ENCODE measurements around the gene ADAMTS2.

Gene ADAMTS2

GRCh38 chr5:179255527-179256327, 89.5 kb downstream of the ADAMTS2 start:
- H3K9ac ChIP-seq (ENCODE audit: low read depth, low read length): no peak overlapping the region
- ATAC-seq (ENCODE audit: insufficient read depth, low read depth) (no peak), DNase-seq (no peak)
- no peak overlapping the region for H3K4me3 ChIP-seq (ENCODE audit: low read depth in 1 of 2, low read length in 2 of 2)
- no peaks in the 10 kb centered on the region for H4K20me1 ChIP-seq (ENCODE audit: insufficient read depth, low read length)
- no peak overlapping the region for H3K4me2 ChIP-seq (ENCODE audit: insufficient read depth, low read length)
- no peaks in the 10 kb centered on the region for H3K9me3 ChIP-seq (ENCODE audit: insufficient read depth, low read length, severe bottlenecking)
- no peaks in the 10 kb centered on the region for H3K79me2 ChIP-seq (ENCODE audit: insufficient read depth, low read length)
- H2AFZ ChIP-seq (ENCODE audit: low read depth, low read length): no peak overlapping the region
- H3K4me1 ChIP-seq (ENCODE audit: insufficient read depth, low read length): no peaks in the 10 kb centered on the region
- H3K36me3 ChIP-seq (ENCODE audit: insufficient read depth, low read length): no peaks in the 10 kb centered on the region
- H3K27ac ChIP-seq (ENCODE audit: low read length): no peak overlapping the region
- peaks cover 4% of the 10 kb centered on the region for H3K27me3 ChIP-seq (ENCODE audit: insufficient read depth, low read length, poor library complexity)
- TF ChIP-seq EZH2 (IDR thresholded peaks at IDR 0.05; ENCODE audit: borderline replicate concordance, low read depth, low read length, severe bottlenecking) (no peak), CTCF (IDR thresholded peaks at IDR 0.05; ENCODE audit: borderline replicate concordance, extremely low read depth, low read length, poor library complexity, severe bottlenecking) (no peak)

- no peak overlapping the region for H3K9ac ChIP-seq (ENCODE audit: low read depth, low read length)
- no peaks in the 10 kb centered on the region for H3K79me2 ChIP-seq (ENCODE audit: insufficient read depth, low read length)
- DNase-seq (no peak), ATAC-seq (ENCODE audit: insufficient read depth, low read depth) (no peak)
- TF ChIP-seq EZH2 (IDR thresholded peaks at IDR 0.05; ENCODE audit: borderline replicate concordance, low read depth, low read length, severe bottlenecking): no peak
- no peak for TF ChIP-seq CTCF (IDR thresholded peaks at IDR 0.05; ENCODE audit: borderline replicate concordance, extremely low read depth, low read length, poor library complexity, severe bottlenecking)
- no peaks in the 10 kb centered on the region for H3K9me3 ChIP-seq (ENCODE audit: insufficient read depth, low read length, severe bottlenecking)
- peaks cover 4% of the 10 kb centered on the region for H3K27me3 ChIP-seq (ENCODE audit: insufficient read depth, low read length, poor library complexity)
- H4K20me1 ChIP-seq (ENCODE audit: insufficient read depth, low read length): no peaks in the 10 kb centered on the region
- H3K36me3 ChIP-seq (ENCODE audit: insufficient read depth, low read length): no peaks in the 10 kb centered on the region
- no peaks in the 10 kb centered on the region for H3K4me1 ChIP-seq (ENCODE audit: insufficient read depth, low read length)
- no peak overlapping the region for H3K4me2 ChIP-seq (ENCODE audit: insufficient read depth, low read length)
- H3K27ac ChIP-seq (ENCODE audit: low read length): no peak overlapping the region
- no peak overlapping the region for H2AFZ ChIP-seq (ENCODE audit: low read depth, low read length)
- H3K4me3 ChIP-seq (ENCODE audit: low read depth in 1 of 2, low read length in 2 of 2): no peak overlapping the region
Measured at GRCh38 chr5:179254638-179255271, 90.5 kb downstream of the ADAMTS2 start.

- no peak overlapping the region for H3K4me3 ChIP-seq (ENCODE audit: low read depth in 1 of 2, low read length in 2 of 2)
- TF ChIP-seq EZH2 (IDR thresholded peaks at IDR 0.05; ENCODE audit: borderline replicate concordance, low read depth, low read length, severe bottlenecking): no peak
- TF ChIP-seq CTCF (IDR thresholded peaks at IDR 0.05; ENCODE audit: borderline replicate concordance, extremely low read depth, low read length, poor library complexity, severe bottlenecking): no peak
- H3K9me3 ChIP-seq (ENCODE audit: insufficient read depth, low read length, severe bottlenecking): no peaks in the 10 kb centered on the region
- H3K27ac ChIP-seq (ENCODE audit: low read length): no peak overlapping the region
- no peak overlapping the region for H3K4me2 ChIP-seq (ENCODE audit: insufficient read depth, low read length)
- no peaks in the 10 kb centered on the region for H4K20me1 ChIP-seq (ENCODE audit: insufficient read depth, low read length)
- DNase-seq (no peak), ATAC-seq (ENCODE audit: insufficient read depth, low read depth) (no peak)
- H3K9ac ChIP-seq (ENCODE audit: low read depth, low read length): no peak overlapping the region
- H3K79me2 ChIP-seq (ENCODE audit: insufficient read depth, low read length): no peaks in the 10 kb centered on the region
- H2AFZ ChIP-seq (ENCODE audit: low read depth, low read length): no peak overlapping the region
- H3K27me3 ChIP-seq (ENCODE audit: insufficient read depth, low read length, poor library complexity): peaks cover 4% of the 10 kb centered on the region
- no peaks in the 10 kb centered on the region for H3K36me3 ChIP-seq (ENCODE audit: insufficient read depth, low read length)
- H3K4me1 ChIP-seq (ENCODE audit: insufficient read depth, low read length): no peaks in the 10 kb centered on the region
Measured at GRCh38 chr5:179253730-179254129, 91.5 kb downstream of the ADAMTS2 start.

Data from DND-41 (cell line).